ENCODE results near the gene PDLIM1. TPM values are rescaled to one million over a fixed set of nuclear protein-coding genes. Genes with fewer than 3 reads are reported as not detected.

PDLIM1 gene
- polyA plus RNA-seq, 1 of the 3 experiments (the other 2 are of a cell fraction): 97.2 TPM

DNA sequence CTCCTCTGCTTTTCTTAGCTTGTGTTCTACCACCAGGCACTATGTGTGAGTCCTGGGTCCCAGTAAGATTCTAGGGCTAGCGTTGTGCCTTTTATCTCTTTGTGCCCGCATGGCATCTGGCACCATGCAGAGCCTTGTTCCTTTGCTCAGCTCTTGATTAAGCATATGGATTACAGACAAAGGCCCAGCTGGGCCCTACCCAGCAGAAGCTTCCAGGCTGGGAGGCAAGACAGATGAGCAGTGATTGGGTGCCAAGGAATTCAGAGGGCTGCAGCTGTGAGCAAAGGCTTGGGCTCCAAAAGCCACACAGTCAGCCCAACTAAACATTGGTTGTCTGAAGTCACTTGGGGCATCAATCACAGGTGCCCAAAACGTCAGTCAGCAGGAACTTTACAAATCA lies 94.8 kb downstream of the PDLIM1 start:
- WGBS (ENCODE audit: low lambda C conversion rate): 46% methylated on average over 3 of the region's 3 CpGs
- Histone ChIP-seq H3K27me3 (ENCODE audit: insufficient read depth) (no peaks in the 10 kb centered on the region), H3K9ac (no peak overlapping the region), H3K4me3 (ENCODE audit: low read depth in 2 of 2, low read length in 1 of 2) (no peak overlapping the region), H4K20me1 (ENCODE audit: insufficient read depth) (no peaks in the 10 kb centered on the region), H3K4me1 (ENCODE audit: control insufficient read depth in 1 of 2, insufficient read depth in 2 of 2, low read depth in 1 of 2, low read length in 1 of 2) (no peaks in the 10 kb centered on the region), H3F3A (replicated peaks; ENCODE audit: insufficient read depth) (no peaks in the 10 kb centered on the region), H3K9me3 (no peaks in the 10 kb centered on the region), H3K27ac (ENCODE audit: low read depth in 2 of 2, low read length in 1 of 2) (no peak overlapping the region), H2AFZ (ENCODE audit: low read depth) (no peak overlapping the region), H3K9me2 (no peaks in the 10 kb centered on the region), H3K36me3 (replicated peaks in 1 of 2; ENCODE audit: control insufficient read depth in 1 of 2, insufficient read depth in 2 of 2, low read length in 1 of 2) (no peaks in the 10 kb centered on the region), H3K79me2 (ENCODE audit: insufficient read depth) (no peaks in the 10 kb centered on the region), H3K4me2 (no peak overlapping the region)
- DNase-seq: no peak
- ChIA-PET CTCF (no interaction called here), POLR2A (no interaction called here)
- no peak for TF ChIP-seq TEAD4 (IDR thresholded peaks at IDR 0.05; ENCODE audit: borderline replicate concordance, insufficient read depth)
- TF ChIP-seq ZBTB33 (IDR thresholded peaks at IDR 0.05; ENCODE audit: borderline replicate concordance, low read depth): no peak
- TF ChIP-seq FOXM1 (IDR thresholded peaks at IDR 0.05; ENCODE audit: low read depth): no peak
- TF ChIP-seq MXI1 (IDR thresholded peaks at IDR 0.05; ENCODE audit: low read depth, low read length): no peak
- TF ChIP-seq YY1 (IDR thresholded peaks at IDR 0.05; ENCODE audit: low read depth): no peak
- TF ChIP-seq, protein P1, sequence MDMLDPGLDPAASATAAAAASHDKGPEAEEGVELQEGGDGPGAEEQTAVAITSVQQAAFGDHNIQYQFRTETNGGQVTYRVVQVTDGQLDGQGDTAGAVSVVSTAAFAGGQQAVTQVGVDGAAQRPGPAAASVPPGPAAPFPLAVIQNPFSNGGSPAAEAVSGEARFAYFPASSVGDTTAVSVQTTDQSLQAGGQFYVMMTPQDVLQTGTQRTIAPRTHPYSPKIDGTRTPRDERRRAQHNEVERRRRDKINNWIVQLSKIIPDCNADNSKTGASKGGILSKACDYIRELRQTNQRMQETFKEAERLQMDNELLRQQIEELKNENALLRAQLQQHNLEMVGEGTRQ (IDR thresholded peaks at IDR 0.05; ENCODE audit: borderline replicate concordance, low read depth, low read length): no peak
- TF ChIP-seq ELF1 (IDR thresholded peaks at IDR 0.05): no peak
- no peak for TF ChIP-seq RCOR1 (IDR thresholded peaks at IDR 0.05; ENCODE audit: low read length)
- TF ChIP-seq, protein P2, sequence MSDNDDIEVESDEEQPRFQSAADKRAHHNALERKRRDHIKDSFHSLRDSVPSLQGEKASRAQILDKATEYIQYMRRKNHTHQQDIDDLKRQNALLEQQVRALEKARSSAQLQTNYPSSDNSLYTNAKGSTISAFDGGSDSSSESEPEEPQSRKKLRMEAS (IDR thresholded peaks at IDR 0.05; ENCODE audit: low read depth): no peak
- no peak for TF ChIP-seq EP300 (IDR thresholded peaks at IDR 0.05; ENCODE audit: borderline replicate concordance in 1 of 2, low read depth in 1 of 2, low read length in 1 of 2)
- TF ChIP-seq, protein P3, sequence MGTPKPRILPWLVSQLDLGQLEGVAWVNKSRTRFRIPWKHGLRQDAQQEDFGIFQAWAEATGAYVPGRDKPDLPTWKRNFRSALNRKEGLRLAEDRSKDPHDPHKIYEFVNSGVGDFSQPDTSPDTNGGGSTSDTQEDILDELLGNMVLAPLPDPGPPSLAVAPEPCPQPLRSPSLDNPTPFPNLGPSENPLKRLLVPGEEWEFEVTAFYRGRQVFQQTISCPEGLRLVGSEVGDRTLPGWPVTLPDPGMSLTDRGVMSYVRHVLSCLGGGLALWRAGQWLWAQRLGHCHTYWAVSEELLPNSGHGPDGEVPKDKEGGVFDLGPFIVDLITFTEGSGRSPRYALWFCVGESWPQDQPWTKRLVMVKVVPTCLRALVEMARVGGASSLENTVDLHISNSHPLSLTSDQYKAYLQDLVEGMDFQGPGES (IDR thresholded peaks at IDR 0.05; ENCODE audit: low read depth, low read length): no peak
- no peak for TF ChIP-seq SIN3A (IDR thresholded peaks at IDR 0.05; ENCODE audit: borderline replicate concordance, low read depth, low read length)
- TF ChIP-seq CHD2 (IDR thresholded peaks at IDR 0.05; ENCODE audit: low read length, partially characterized antibody): no peak
- TF ChIP-seq EZH2phosphoT487 (IDR thresholded peaks at IDR 0.05; ENCODE audit: borderline replicate concordance, low read depth): no peak

GRCh38 chr10:95193944-95194343 lies 96.9 kb downstream of the PDLIM1 start, which contains the start of gene ACSM6:
TSS of gene ACSM6 (plus strand) at chr10:95194238. CDS start at chr10:95194486, 248 bp downstream.
- Histone ChIP-seq H3K27me3 (ENCODE audit: insufficient read depth) (no peaks in the 10 kb centered on the region), H3F3A (replicated peaks; ENCODE audit: insufficient read depth) (no peaks in the 10 kb centered on the region), H3K4me3 (ENCODE audit: low read depth in 2 of 2, low read length in 1 of 2) (no peak within 1 kb of the TSS), H3K4me2 (no peak within 1 kb of the TSS), H3K79me2 (ENCODE audit: insufficient read depth) (no peaks in the 10 kb centered on the region), H2AFZ (ENCODE audit: low read depth) (no peak within 1 kb of the TSS), H4K20me1 (ENCODE audit: insufficient read depth) (no peaks in the 10 kb centered on the region), H3K9me3 (no peaks in the 10 kb centered on the region), H3K36me3 (replicated peaks in 1 of 2; ENCODE audit: control insufficient read depth in 1 of 2, insufficient read depth in 2 of 2, low read length in 1 of 2) (no peaks in the 10 kb centered on the region), H3K9me2 (no peaks in the 10 kb centered on the region), H3K9ac (no peak within 1 kb of the TSS), H3K27ac (ENCODE audit: low read depth in 2 of 2, low read length in 1 of 2) (no peak within 1 kb of the TSS), H3K4me1 (ENCODE audit: control insufficient read depth in 1 of 2, insufficient read depth in 2 of 2, low read depth in 1 of 2, low read length in 1 of 2) (no peaks in the 10 kb centered on the region)
- CTCF ChIA-PET: no interaction called here
- POLR2A ChIA-PET: no interaction called here
- no peak for DNase-seq
- no peak for TF ChIP-seq TEAD4 (IDR thresholded peaks at IDR 0.05; ENCODE audit: borderline replicate concordance, insufficient read depth)
- TF ChIP-seq EZH2phosphoT487 (IDR thresholded peaks at IDR 0.05; ENCODE audit: borderline replicate concordance, low read depth): no peak
- no peak for TF ChIP-seq TAF1 (IDR thresholded peaks at IDR 0.05; ENCODE audit: borderline replicate concordance, low read depth, low read length)
- no peak for TF ChIP-seq TCF12 (IDR thresholded peaks at IDR 0.05)
- no peak for TF ChIP-seq JUND (IDR thresholded peaks at IDR 0.05)
- TF ChIP-seq NRF1 (IDR thresholded peaks at IDR 0.05; ENCODE audit: low read depth, low read length): no peak
- TF ChIP-seq RXRA (IDR thresholded peaks at IDR 0.05; ENCODE audit: borderline replicate concordance, low read depth): no peak
- TF ChIP-seq RCOR1 (IDR thresholded peaks at IDR 0.05; ENCODE audit: low read length): no peak
- no peak for TF ChIP-seq MEF2A (IDR thresholded peaks at IDR 0.05; ENCODE audit: borderline replicate concordance, low read depth)
- TF ChIP-seq SIN3A (IDR thresholded peaks at IDR 0.05; ENCODE audit: borderline replicate concordance, low read depth, low read length): no peak
- TF ChIP-seq MXI1 (IDR thresholded peaks at IDR 0.05; ENCODE audit: low read depth, low read length): no peak
- no peak for TF ChIP-seq GABPA (IDR thresholded peaks at IDR 0.05; ENCODE audit: low read depth)
- TF ChIP-seq, protein P2 (IDR thresholded peaks at IDR 0.05; ENCODE audit: low read depth): no peak
- TF ChIP-seq GATA2 (CRISPR knock-in tag; IDR thresholded peaks at IDR 0.05): no peak
- TF ChIP-seq, protein P3 (IDR thresholded peaks at IDR 0.05; ENCODE audit: low read depth, low read length): no peak
- 93% methylated on average over 1 of the region's 1 CpG for WGBS (ENCODE audit: low lambda C conversion rate)

Data from SK-N-SH (cell line).